HEK293 (cell line): ENCODE measurements around the gene PRX.
A peak's percentile ranks its signal among the peaks of the same experiment; 100 is the strongest.

Experiments used
- BCL11B ChIP-seq: fragments of 450-650 bp; formaldehyde crosslinking; IDR thresholded peaks from 2 replicates; pipeline ENCODE4 v1.5.1; 2016; ENCODE audit warnings: low read depth, missing biosample characterization, missing genetic modification characterization
- GLIS1 ChIP-seq: fragments of 450-650 bp; formaldehyde crosslinking; IDR thresholded peaks from 2 replicates; pipeline ENCODE4 v1.5.1; 2016; ENCODE audit warnings: missing biosample characterization, missing genetic modification characterization
- HOXD13 ChIP-seq: sonication (generic); formaldehyde crosslinking; IDR thresholded peaks from 2 replicates; pipeline ENCODE4 v1.8.0; 2022; ENCODE audit warnings: missing genetic modification reagents, borderline replicate concordance
- KLF10 ChIP-seq: fragments of 450-650 bp; IDR thresholded peaks from 2 replicates; pipeline ENCODE4 v1.5.1; 2018; ENCODE audit warnings: missing biosample characterization, mild to moderate bottlenecking, missing genetic modification characterization
- KLF16 ChIP-seq: fragments of 450-650 bp; formaldehyde crosslinking; IDR thresholded peaks from 2 replicates; pipeline ENCODE4 v1.5.1; 2017; ENCODE audit warnings: missing biosample characterization, missing genetic modification characterization
- KLF9 ChIP-seq: fragments of 450-650 bp; formaldehyde crosslinking; IDR thresholded peaks from 2 replicates; pipeline ENCODE4 v1.5.1; 2016; ENCODE audit warnings: missing biosample characterization, missing genetic modification characterization, low read depth
- OVOL3 ChIP-seq: fragments of 450-650 bp; formaldehyde crosslinking; IDR thresholded peaks from 2 replicates; pipeline ENCODE4 v1.5.1; 2016; ENCODE audit warnings: missing biosample characterization, missing genetic modification characterization
- TRIM28 ChIP-seq: IDR thresholded peaks from 2 replicates; pipeline ENCODE4 v1.6.1; 2011; ENCODE audit warnings: low read length, control low read depth, borderline replicate concordance
- WT1 ChIP-seq: fragments of 450-650 bp; formaldehyde crosslinking; IDR thresholded peaks from 2 replicates; pipeline ENCODE4 v1.5.1; 2016; ENCODE audit warnings: missing biosample characterization, missing genetic modification characterization
- ZBTB20 ChIP-seq: fragments of 450-650 bp; formaldehyde crosslinking; IDR thresholded peaks from 2 replicates; pipeline ENCODE4 v1.5.1; 2016; ENCODE audit warnings: missing biosample characterization, missing genetic modification characterization
- ZNF274 ChIP-seq, 2 experiments: fragments of 200-500 bp in 1 of 2; fragments of 450-650 bp in 1 of 2; sonication (Bioruptor generic) in 1 of 2; formaldehyde crosslinking in 1 of 2; IDR thresholded peaks; 2 replicates each; pipeline versions ENCODE4 v1.5.1 to v1.6.1; 2014 to 2016; ENCODE audit warnings: borderline replicate concordance in 1 of 2, inconsistent platforms in 1 of 2, low read length in 1 of 2, missing biosample characterization in 1 of 2, missing genetic modification characterization in 1 of 2
- ZNF292 ChIP-seq: fragments of 450-650 bp; formaldehyde crosslinking; IDR thresholded peaks from 2 replicates; pipeline ENCODE4 v1.5.1; 2016; ENCODE audit warnings: low read depth, missing biosample characterization, missing genetic modification characterization, borderline replicate concordance
- ZNF530 ChIP-seq: fragments of 450-650 bp; formaldehyde crosslinking; IDR thresholded peaks from 2 replicates; pipeline ENCODE4 v1.5.1; 2016; ENCODE audit warnings: low read depth, missing biosample characterization, missing genetic modification characterization
- ZNF544 ChIP-seq: fragments of 450-650 bp; formaldehyde crosslinking; IDR thresholded peaks from 2 replicates; pipeline ENCODE4 v1.5.0; 2017; ENCODE audit warnings: missing biosample characterization, missing genetic modification characterization
- ZNF548 ChIP-seq: fragments of 450-650 bp; formaldehyde crosslinking; IDR thresholded peaks from 2 replicates; pipeline ENCODE4 v1.5.1; 2016; ENCODE audit warnings: missing biosample characterization, missing genetic modification characterization
- ZNF555 ChIP-seq: fragments of 450-650 bp; formaldehyde crosslinking; conservative IDR thresholded peaks from 2 replicates; pipeline ENCODE4 v1.5.1; 2017; ENCODE audit warnings: missing biosample characterization, mild to moderate bottlenecking, missing genetic modification characterization, inconsistent platforms
- ZNF560 ChIP-seq: fragments of 450-650 bp; formaldehyde crosslinking; IDR thresholded peaks from 2 replicates; pipeline ENCODE4 v1.5.1; 2017; ENCODE audit warnings: missing biosample characterization, missing genetic modification characterization, borderline replicate concordance
- ZNF600 ChIP-seq: fragments of 450-650 bp; formaldehyde crosslinking; IDR thresholded peaks from 2 replicates; pipeline ENCODE4 v1.5.1; 2016; ENCODE audit warnings: missing biosample characterization, missing genetic modification characterization
- ZNF654 ChIP-seq: fragments of 450-650 bp; formaldehyde crosslinking; IDR thresholded peaks from 2 replicates; pipeline ENCODE4 v1.5.1; 2016; ENCODE audit warnings: low read depth, missing biosample characterization, missing genetic modification characterization
- ZNF830 ChIP-seq: fragments of 450-650 bp; IDR thresholded peaks from 2 replicates; pipeline ENCODE4 v1.5.0; 2018; ENCODE audit warnings: missing biosample characterization, missing genetic modification characterization, low read depth, mild to moderate bottlenecking, moderate library complexity
- TF ChIP-seq, protein P1 (sequence below): fragments of 450-650 bp; formaldehyde crosslinking; IDR thresholded peaks from 2 replicates; pipeline ENCODE4 v1.5.1; 2016; ENCODE audit warnings: missing biosample characterization, missing genetic modification characterization
- TF ChIP-seq, protein P2 (sequence below): fragments of 450-650 bp; IDR thresholded peaks from 2 replicates; pipeline ENCODE4 v1.5.1; 2018; ENCODE audit warnings: missing biosample characterization, mild to moderate bottlenecking, missing genetic modification characterization
- TF ChIP-seq, protein P3 (sequence below): fragments of 450-650 bp; formaldehyde crosslinking; IDR thresholded peaks from 2 replicates; pipeline ENCODE4 v1.5.1; 2017; ENCODE audit warnings: missing biosample characterization, mild to moderate bottlenecking, missing genetic modification characterization, moderate library complexity
- TF ChIP-seq, protein P4 (sequence below): fragments of 450-650 bp; formaldehyde crosslinking; conservative IDR thresholded peaks from 2 replicates; pipeline ENCODE4 v1.5.1; 2016; ENCODE audit warnings: low read depth, missing biosample characterization, missing genetic modification characterization
- TF ChIP-seq, protein P5 (sequence below): fragments of 450-650 bp; formaldehyde crosslinking; IDR thresholded peaks from 2 replicates; pipeline ENCODE4 v1.5.1; 2016; ENCODE audit warnings: missing biosample characterization, missing genetic modification characterization

Gene PRX

DNA sequence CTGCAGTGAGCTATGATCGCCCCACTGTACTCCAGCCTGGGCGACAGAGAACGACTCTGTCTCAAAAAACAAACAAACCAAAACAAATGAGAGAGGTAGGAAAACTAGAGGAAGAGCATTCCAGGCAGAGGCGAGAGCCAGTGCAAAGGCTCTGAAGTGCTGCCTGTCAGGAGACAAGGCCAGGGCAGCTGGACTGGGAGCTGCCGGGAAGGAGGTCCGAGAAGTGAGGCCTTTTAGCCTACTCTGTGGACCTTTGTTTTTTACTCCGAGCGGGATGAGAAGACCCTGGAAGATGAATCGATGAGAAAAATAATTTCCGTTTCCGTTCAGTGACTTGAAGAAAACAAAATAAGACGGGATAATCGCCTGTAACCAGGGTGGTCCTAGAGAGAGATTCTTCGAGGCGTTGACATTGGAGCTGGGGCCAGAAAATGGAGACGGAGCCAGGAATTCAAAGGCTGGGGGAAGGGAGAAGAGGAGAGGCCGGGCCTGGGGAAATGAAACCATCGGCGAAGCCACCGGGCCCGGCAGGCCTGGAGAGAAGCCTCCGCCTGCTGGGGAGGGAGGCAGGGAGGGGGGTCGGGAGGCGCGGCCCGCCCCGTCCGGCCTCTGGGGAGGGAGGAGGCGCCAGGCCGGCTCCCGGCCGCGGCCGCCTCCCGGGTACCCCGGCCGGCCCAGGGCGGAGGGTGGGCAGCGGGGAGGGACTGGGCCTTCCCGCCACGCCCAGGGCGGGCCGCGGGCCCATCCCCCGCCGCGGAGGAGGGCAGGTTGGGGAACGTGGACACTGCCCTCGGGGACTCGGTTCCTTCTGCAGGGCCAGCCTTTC, 20.4 kb upstream of the PRX start (continued):
- TF ChIP-seq ZNF654 (tag by site-specific recombination) = peak; percentile 10
- TF ChIP-seq KLF9 (tag by site-specific recombination) = peak; percentile 67; the same call in 1 of the 2 replicates
- TF ChIP-seq ZNF292 = no peak
- TF ChIP-seq, protein P1, sequence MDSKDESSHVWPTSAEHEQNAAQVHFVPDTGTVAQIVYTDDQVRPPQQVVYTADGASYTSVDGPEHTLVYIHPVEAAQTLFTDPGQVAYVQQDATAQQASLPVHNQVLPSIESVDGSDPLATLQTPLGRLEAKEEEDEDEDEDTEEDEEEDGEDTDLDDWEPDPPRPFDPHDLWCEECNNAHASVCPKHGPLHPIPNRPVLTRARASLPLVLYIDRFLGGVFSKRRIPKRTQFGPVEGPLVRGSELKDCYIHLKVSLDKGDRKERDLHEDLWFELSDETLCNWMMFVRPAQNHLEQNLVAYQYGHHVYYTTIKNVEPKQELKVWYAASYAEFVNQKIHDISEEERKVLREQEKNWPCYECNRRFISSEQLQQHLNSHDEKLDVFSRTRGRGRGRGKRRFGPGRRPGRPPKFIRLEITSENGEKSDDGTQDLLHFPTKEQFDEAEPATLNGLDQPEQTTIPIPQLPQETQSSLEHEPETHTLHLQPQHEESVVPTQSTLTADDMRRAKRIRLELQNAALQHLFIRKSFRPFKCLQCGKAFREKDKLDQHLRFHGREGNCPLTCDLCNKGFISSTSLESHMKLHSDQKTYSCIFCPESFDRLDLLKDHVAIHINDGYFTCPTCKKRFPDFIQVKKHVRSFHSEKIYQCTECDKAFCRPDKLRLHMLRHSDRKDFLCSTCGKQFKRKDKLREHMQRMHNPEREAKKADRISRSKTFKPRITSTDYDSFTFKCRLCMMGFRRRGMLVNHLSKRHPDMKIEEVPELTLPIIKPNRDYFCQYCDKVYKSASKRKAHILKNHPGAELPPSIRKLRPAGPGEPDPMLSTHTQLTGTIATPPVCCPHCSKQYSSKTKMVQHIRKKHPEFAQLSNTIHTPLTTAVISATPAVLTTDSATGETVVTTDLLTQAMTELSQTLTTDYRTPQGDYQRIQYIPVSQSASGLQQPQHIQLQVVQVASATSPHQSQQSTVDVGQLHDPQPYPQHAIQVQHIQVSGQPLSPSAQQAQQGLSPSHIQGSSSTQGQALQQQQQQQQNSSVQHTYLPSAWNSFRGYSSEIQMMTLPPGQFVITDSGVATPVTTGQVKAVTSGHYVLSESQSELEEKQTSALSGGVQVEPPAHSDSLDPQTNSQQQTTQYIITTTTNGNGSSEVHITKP (tag by site-specific recombination) = peak; percentile 53
- TF ChIP-seq TRIM28 = no peak
- TF ChIP-seq ZNF548 (tag by site-specific recombination) = 0 out of 2 replicates have a peak, but pooled peaks have one; percentile 40
- TF ChIP-seq ZNF530 (tag by site-specific recombination) = no peak
- 0 out of 2 replicates have a peak, but pooled peaks have one; percentile 76 for TF ChIP-seq OVOL3 (tag by site-specific recombination)
- peak; percentile 33; the same call in 1 of the 2 replicates for TF ChIP-seq KLF16
- TF ChIP-seq ZNF830 = no peak
- TF ChIP-seq BCL11B (tag by site-specific recombination) = 0 out of 2 replicates have a peak, but pooled peaks have one; percentile 50
- TF ChIP-seq WT1 (tag by site-specific recombination) = peak; percentile 65; the same call in 1 of the 2 replicates
- TF ChIP-seq, protein P2, sequence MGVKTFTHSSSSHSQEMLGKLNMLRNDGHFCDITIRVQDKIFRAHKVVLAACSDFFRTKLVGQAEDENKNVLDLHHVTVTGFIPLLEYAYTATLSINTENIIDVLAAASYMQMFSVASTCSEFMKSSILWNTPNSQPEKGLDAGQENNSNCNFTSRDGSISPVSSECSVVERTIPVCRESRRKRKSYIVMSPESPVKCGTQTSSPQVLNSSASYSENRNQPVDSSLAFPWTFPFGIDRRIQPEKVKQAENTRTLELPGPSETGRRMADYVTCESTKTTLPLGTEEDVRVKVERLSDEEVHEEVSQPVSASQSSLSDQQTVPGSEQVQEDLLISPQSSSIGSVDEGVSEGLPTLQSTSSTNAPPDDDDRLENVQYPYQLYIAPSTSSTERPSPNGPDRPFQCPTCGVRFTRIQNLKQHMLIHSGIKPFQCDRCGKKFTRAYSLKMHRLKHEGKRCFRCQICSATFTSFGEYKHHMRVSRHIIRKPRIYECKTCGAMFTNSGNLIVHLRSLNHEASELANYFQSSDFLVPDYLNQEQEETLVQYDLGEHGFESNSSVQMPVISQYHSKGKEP (tag by site-specific recombination) = peak; percentile 33; the same call in 1 of the 2 replicates
- TF ChIP-seq, protein P3, sequence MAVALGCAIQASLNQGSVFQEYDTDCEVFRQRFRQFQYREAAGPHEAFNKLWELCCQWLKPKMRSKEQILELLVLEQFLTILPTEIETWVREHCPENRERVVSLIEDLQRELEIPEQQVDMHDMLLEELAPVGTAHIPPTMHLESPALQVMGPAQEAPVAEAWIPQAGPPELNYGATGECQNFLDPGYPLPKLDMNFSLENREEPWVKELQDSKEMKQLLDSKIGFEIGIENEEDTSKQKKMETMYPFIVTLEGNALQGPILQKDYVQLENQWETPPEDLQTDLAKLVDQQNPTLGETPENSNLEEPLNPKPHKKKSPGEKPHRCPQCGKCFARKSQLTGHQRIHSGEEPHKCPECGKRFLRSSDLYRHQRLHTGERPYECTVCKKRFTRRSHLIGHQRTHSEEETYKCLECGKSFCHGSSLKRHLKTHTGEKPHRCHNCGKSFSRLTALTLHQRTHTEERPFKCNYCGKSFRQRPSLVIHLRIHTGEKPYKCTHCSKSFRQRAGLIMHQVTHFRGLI (tag by site-specific recombination) = peak; percentile 48
- TF ChIP-seq ZNF600 = peak; percentile 30; the same call in 1 of the 2 replicates
- no peak for TF ChIP-seq ZNF555 (tag by site-specific recombination)
- TF ChIP-seq ZBTB20 (tag by site-specific recombination) = peak; percentile 93
- TF ChIP-seq ZNF560 (tag by site-specific recombination) = no peak
- TF ChIP-seq HOXD13 = no peak
- TF ChIP-seq ZNF544 (tag by site-specific recombination) = no peak
- no peak for TF ChIP-seq ZNF274 (IDR thresholded peaks at IDR 0.05; ENCODE audit: low read length)
- TF ChIP-seq ZNF274 (tag by site-specific recombination; IDR thresholded peaks at IDR 0.05; ENCODE audit: borderline replicate concordance) = no peak
- TF ChIP-seq GLIS1 (tag by site-specific recombination) = peak; percentile 77
- peak; percentile 86 for TF ChIP-seq KLF10 (tag by site-specific recombination)
- TF ChIP-seq, protein P4, sequence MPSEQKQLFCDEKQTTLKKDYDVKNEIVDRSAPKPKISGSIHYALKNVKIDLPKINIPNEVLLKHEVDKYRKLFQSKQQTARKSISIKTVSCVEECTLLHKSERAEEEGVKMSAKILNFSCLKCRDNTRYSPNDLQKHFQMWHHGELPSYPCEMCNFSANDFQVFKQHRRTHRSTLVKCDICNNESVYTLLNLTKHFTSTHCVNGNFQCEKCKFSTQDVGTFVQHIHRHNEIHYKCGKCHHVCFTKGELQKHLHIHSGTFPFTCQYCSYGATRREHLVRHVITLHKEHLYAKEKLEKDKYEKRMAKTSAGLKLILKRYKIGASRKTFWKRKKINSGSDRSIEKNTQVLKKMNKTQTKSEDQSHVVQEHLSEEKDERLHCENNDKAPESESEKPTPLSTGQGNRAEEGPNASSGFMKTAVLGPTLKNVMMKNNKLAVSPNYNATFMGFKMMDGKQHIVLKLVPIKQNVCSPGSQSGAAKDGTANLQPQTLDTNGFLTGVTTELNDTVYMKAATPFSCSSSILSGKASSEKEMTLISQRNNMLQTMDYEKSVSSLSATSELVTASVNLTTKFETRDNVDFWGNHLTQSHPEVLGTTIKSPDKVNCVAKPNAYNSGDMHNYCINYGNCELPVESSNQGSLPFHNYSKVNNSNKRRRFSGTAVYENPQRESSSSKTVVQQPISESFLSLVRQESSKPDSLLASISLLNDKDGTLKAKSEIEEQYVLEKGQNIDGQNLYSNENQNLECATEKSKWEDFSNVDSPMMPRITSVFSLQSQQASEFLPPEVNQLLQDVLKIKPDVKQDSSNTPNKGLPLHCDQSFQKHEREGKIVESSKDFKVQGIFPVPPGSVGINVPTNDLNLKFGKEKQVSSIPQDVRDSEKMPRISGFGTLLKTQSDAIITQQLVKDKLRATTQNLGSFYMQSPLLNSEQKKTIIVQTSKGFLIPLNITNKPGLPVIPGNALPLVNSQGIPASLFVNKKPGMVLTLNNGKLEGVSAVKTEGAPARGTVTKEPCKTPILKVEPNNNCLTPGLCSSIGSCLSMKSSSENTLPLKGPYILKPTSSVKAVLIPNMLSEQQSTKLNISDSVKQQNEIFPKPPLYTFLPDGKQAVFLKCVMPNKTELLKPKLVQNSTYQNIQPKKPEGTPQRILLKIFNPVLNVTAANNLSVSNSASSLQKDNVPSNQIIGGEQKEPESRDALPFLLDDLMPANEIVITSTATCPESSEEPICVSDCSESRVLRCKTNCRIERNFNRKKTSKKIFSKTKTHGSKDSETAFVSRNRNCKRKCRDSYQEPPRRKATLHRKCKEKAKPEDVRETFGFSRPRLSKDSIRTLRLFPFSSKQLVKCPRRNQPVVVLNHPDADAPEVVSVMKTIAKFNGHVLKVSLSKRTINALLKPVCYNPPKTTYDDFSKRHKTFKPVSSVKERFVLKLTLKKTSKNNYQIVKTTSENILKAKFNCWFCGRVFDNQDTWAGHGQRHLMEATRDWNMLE (tag by site-specific recombination) = no peak; the same call in 1 of the 2 replicates
- TF ChIP-seq, protein P5, sequence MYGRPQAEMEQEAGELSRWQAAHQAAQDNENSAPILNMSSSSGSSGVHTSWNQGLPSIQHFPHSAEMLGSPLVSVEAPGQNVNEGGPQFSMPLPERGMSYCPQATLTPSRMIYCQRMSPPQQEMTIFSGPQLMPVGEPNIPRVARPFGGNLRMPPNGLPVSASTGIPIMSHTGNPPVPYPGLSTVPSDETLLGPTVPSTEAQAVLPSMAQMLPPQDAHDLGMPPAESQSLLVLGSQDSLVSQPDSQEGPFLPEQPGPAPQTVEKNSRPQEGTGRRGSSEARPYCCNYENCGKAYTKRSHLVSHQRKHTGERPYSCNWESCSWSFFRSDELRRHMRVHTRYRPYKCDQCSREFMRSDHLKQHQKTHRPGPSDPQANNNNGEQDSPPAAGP (tag by site-specific recombination) = peak; percentile 73; the same call in 1 of the 2 replicates
